Kidney (tissue), 14 donors: ENCODE results near the gene TEX55. TPM values are rescaled to one million over a fixed set of nuclear protein-coding genes. Genes with fewer than 3 reads are reported as not detected.

Experiments
- DNase-seq, 5 donors: peaks; one replicate each; pipeline ENCODE4 v3.0.0-alpha.2; 2013 to 2020
- FAIRE-seq: peaks from 2 replicates; lab custom pipeline; 2012; peaks lifted over from hg19 to GRCh38; lab: Jason Lieb, UNC
- H3K27ac ChIP-seq, 2 donors: one replicate each; pipeline ENCODE4 v1.7.0; 2013; ENCODE audit warnings: low read depth in 2 of 2, low read length in 2 of 2, inconsistent platforms in 1 of 2
- H3K27me3 ChIP-seq: one replicate; pipeline ENCODE4 v1.7.1; 2013; ENCODE audit warnings: low read length, inconsistent platforms; ENCODE audit not compliant: control insufficient read depth, insufficient read depth
- H3K36me3 ChIP-seq, 3 donors: one replicate each; pipeline versions ENCODE4 v1.7.0 to v1.7.1; 2013; ENCODE audit warnings: low read length in 3 of 3, control low read depth in 1 of 3, inconsistent platforms in 1 of 3; ENCODE audit not compliant: insufficient read depth in 3 of 3, control insufficient read depth in 2 of 3
- H3K4me1 ChIP-seq, 3 donors: one replicate each; pipeline versions ENCODE4 v1.7.0 to v1.7.1; 2013; ENCODE audit warnings: low read length in 3 of 3, inconsistent platforms in 1 of 3, low read depth in 1 of 3; ENCODE audit not compliant: control insufficient read depth in 2 of 3, insufficient read depth in 2 of 3
- H3K4me3 ChIP-seq, 3 donors: one replicate each; pipeline versions ENCODE4 v1.7.0 to v1.8.1; 2013; ENCODE audit warnings: low read length in 3 of 3, control low read depth in 1 of 3, inconsistent platforms in 1 of 3
- H3K9ac ChIP-seq, 3 donors: one replicate each; pipeline versions ENCODE4 v1.7.0 to v1.7.1; 2013; ENCODE audit warnings: low read length in 3 of 3, control low read depth in 1 of 3, inconsistent platforms in 1 of 3
- H3K9me3 ChIP-seq, 3 donors: one replicate each; pipeline versions ENCODE4 v1.7.0 to v1.7.1; 2013; ENCODE audit warnings: low read length in 3 of 3, control low read depth in 1 of 3, inconsistent platforms in 1 of 3; ENCODE audit not compliant: control insufficient read depth in 2 of 3, insufficient read depth in 1 of 3
- CTCF ChIP-seq: IDR thresholded peaks from 3 replicates; pipeline ENCODE4 v1.5.1; 2012; ENCODE audit warnings: mild to moderate bottlenecking, moderate library complexity, borderline replicate concordance; ENCODE audit not compliant: insufficient read depth; ENCODE audit errors: extremely low read depth
- intact Hi-C: fragments of 100-400 bp; cut with DNase I; formaldehyde crosslinking; loops from one replicate; pipeline ENCODE4 v1.11.1; 2022
- polyA plus RNA-seq: library from polyadenylated mRNA; stranded (reverse); fragments of 350-450 nt; fragmentation: Illumina TruSeq; extraction: RNeasy Lipid Tissue Mini Kit (QIAGEN cat#74804); gene quantifications from one replicate; pipeline ENCODE4 v1.2.3, GENCODE V29; 2014; ENCODE audit warnings: low read depth, low replicate concordance; ENCODE audit not compliant: insufficient read depth
- total RNA-seq: library from RNA; stranded (reverse); fragmentation: NEBNext Ultra II Directional; extraction: Animal tissue kit (Norgen Biotek cat#: 25700); gene quantifications from one replicate; pipeline ENCODE4 v1.2.1, GENCODE V29; 2021
- donor health status: control.
- donor health status: control.
- donor health status: control.
- donor health status: control.
- donor health status: control.
- donor health status: DM: yes; HTN: yes; CAD: no.
- donor health status: Normal renal cell carcinoma (clear cell type).

Gene TEX55
- total and polyA plus RNA-seq, 2 donors from 2014 or later: not detected

- no peak overlapping the region for H3K9ac ChIP-seq
- no peak overlapping the region for H3K4me3 ChIP-seq
- no peak overlapping the region for H3K27ac ChIP-seq
- DNase-seq: no peak
- no peaks in the 10 kb centered on the region for H3K27me3 ChIP-seq
- no peak for FAIRE-seq
- peaks cover 0 to 5% (median 0%) of the 10 kb centered on the region in 3 donors for H3K9me3 ChIP-seq
- no peaks in the 10 kb centered on the region for H3K36me3 ChIP-seq
- intact Hi-C loops: no loop called here
- H3K4me1 ChIP-seq: no peaks in the 10 kb centered on the region
- TF ChIP-seq CTCF: no peak
Observed at GRCh38 chr3:119156868-119157267, 10.9 kb downstream of the TEX55 start.

GRCh38 chr3:119157971-119158370 is 12.0 kb downstream of the TEX55 start:
- H3K4me3 ChIP-seq: no peak overlapping the region
- FAIRE-seq: no peak
- intact Hi-C loops: no loop called here
- TF ChIP-seq CTCF: no peak
- H3K36me3 ChIP-seq: no peaks in the 10 kb centered on the region
- H3K27me3 ChIP-seq: no peaks in the 10 kb centered on the region
- DNase-seq: no peak
- H3K27ac ChIP-seq: no peak overlapping the region
- H3K4me1 ChIP-seq: no peaks in the 10 kb centered on the region
- peaks cover 0 to 5% (median 0%) of the 10 kb centered on the region in 3 donors for H3K9me3 ChIP-seq
- H3K9ac ChIP-seq: no peak overlapping the region

DNA sequence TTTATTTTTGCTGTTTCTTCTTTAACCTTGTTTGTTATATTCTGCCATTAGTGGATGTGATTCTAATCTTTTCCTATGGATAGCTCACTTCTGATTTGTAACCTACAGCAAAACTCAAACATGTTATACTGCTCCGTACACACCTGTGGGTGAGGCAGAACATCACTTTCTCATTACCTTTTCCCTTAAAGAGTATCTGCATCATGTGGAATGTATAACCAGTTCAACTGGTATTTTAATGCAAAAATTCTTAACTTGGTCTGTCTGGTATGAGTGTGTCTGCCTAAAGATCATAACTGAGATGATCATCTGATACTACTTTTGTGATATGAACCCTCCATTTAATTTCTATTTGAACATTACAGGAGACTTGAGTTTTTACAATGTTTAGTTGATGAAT is 14.4 kb downstream of the TEX55 start:
- intact Hi-C loops: no loop called here
- H3K4me1 ChIP-seq: no peaks in the 10 kb centered on the region
- peaks cover 0 to 5% (median 0%) of the 10 kb centered on the region in 3 donors for H3K9me3 ChIP-seq
- H3K36me3 ChIP-seq: no peaks in the 10 kb centered on the region
- H3K27me3 ChIP-seq: no peaks in the 10 kb centered on the region
- no peak for TF ChIP-seq CTCF
- H3K9ac ChIP-seq: no peak overlapping the region
- FAIRE-seq (no peak), DNase-seq (no peak)
- H3K4me3 ChIP-seq: no peak overlapping the region
- H3K27ac ChIP-seq: no peak overlapping the region

GRCh38 chr3:119160815-119161214 is 14.8 kb downstream of the TEX55 start:
- no peak overlapping the region for H3K4me3 ChIP-seq
- DNase-seq: no peak
- no peak for FAIRE-seq
- H3K36me3 ChIP-seq: no peaks in the 10 kb centered on the region
- no peak overlapping the region for H3K9ac ChIP-seq
- intact Hi-C loops: no loop called here
- peaks cover 0 to 5% (median 0%) of the 10 kb centered on the region in 3 donors for H3K9me3 ChIP-seq
- H3K27ac ChIP-seq: no peak overlapping the region
- H3K27me3 ChIP-seq: no peaks in the 10 kb centered on the region
- TF ChIP-seq CTCF: no peak
- no peaks in the 10 kb centered on the region for H3K4me1 ChIP-seq
